Suprapubic skin (tissue), 4 donors: ENCODE data around the gene ALDOC. TPM values are rescaled to one million over a fixed set of nuclear protein-coding genes. Genes with fewer than 3 reads are reported as not detected.

Source experiments
- DNase-seq, 2 donors: peaks; one replicate each; pipeline ENCODE4 v3.0.0-alpha.2; 2019; ENCODE audit warnings: low spot score in 2 of 2
- H3K27ac ChIP-seq: fragments of 200-600 bp; sonication (generic); one replicate; pipeline ENCODE4 v1.5.1; 2019
- H3K27me3 ChIP-seq: fragments of 200-600 bp; sonication (generic); one replicate; pipeline ENCODE4 v1.5.1; 2019
- H3K36me3 ChIP-seq: fragments of 200-600 bp; sonication (generic); one replicate; pipeline ENCODE4 v1.5.1; 2019
- H3K4me1 ChIP-seq: fragments of 200-600 bp; sonication (generic); one replicate; pipeline ENCODE4 v1.5.1; 2019
- H3K4me3 ChIP-seq: fragments of 200-600 bp; sonication (generic); one replicate; pipeline ENCODE4 v1.5.1; 2019; ENCODE audit warnings: mild to moderate bottlenecking
- H3K9me3 ChIP-seq: fragments of 200-600 bp; sonication (generic); one replicate; pipeline ENCODE4 v1.5.1; 2019
- EP300 ChIP-seq: sonication (generic); formaldehyde crosslinking; IDR thresholded peaks from one replicate; pipeline ENCODE4 v1.6.1; 2017; ENCODE audit warnings: antibody characterized with exemption
- POLR2A ChIP-seq, 2 donors: fragments of 450-650 bp; IDR thresholded peaks; one replicate each; pipeline ENCODE4 v1.6.1; 2017; ENCODE audit warnings: antibody characterized with exemption in 2 of 2, mild to moderate bottlenecking in 2 of 2, moderate library complexity in 2 of 2
- POLR2AphosphoS5 ChIP-seq, 3 donors: sonication (generic); formaldehyde crosslinking; IDR thresholded peaks; one replicate each; pipeline ENCODE4 v1.6.1; 2017; ENCODE audit warnings: antibody characterized with exemption in 3 of 3
- WGBS: methylation state at CpG from one replicate; pipeline ENCODE4 v1.1.5; 2018; 5-methylcytosine and 5-hydroxymethylcytosine counted together
- total RNA-seq, 4 donors: library from RNA; depleted of rRNA; stranded (reverse); fragments of >200 nt; gene quantifications; one replicate each; pipeline ENCODE4 v1.1.0, GENCODE V29; 2016
- TF ChIP-seq, protein P1 (sequence below), 2 donors: fragments of 200-600 bp in 1 of 2; fragments of 450-650 bp in 1 of 2; sonication (generic) in 1 of 2; IDR thresholded peaks; one replicate each; pipeline ENCODE4 v1.5.1; 2016 to 2019; ENCODE audit warnings: antibody characterized with exemption in 2 of 2, mild to moderate bottlenecking in 1 of 2, moderate library complexity in 1 of 2

Gene ALDOC
- total RNA-seq, 4 donors from 2014 or later: 33.0 to 103 (median 62.6) TPM

DNA sequence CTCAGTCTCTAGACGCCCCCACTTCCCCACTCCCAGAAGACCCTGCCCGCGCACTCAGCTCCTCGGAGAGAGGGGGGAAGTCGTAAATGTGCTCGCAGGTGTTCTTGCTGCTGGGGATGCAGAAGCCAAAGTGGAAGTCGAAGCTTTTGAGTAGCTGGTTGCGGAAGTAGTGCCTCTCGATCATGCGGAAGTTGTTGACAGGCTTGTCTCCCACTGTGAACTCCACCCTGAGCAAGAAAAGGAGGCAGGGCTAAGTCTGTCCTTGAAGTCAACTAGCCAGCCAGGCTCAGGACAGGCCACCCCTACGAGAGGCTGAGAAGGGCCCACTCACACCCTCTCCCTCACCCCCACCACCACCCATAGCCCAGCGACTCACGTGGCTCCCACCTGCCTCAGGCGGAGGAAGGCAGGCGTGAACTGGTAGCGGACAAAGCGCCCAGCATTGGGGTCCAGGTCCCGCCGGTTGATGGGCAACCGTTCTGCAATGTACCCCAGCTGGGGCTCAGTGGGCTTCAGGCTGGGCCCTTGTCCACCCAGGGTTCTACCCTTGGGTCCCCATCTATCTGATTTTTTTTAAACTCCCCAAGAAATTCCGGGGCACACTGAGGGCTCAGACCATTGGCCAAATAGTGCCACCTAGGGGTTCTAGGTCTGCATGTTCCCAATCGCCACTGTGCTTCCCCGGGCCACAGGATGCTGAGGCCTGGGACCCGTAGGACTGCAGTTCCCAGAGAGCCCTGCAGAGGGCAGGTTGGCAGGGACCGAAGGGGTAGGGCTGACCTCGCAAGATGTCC, 28.9 kb downstream of the ALDOC start:
- Histone ChIP-seq H3K4me1 (peaks cover 25% of the 10 kb centered on the region), H3K36me3 (peaks cover 16% of the 10 kb centered on the region), H3K27me3 (no peaks in the 10 kb centered on the region), H3K9me3 (no peaks in the 10 kb centered on the region), H3K4me3 (no peak overlapping the region), H3K27ac (no peak overlapping the region)
- 72% methylated on average over 19 of the region's 26 CpGs for whole genome bisulfite sequencing
- TF ChIP-seq, protein P1, sequence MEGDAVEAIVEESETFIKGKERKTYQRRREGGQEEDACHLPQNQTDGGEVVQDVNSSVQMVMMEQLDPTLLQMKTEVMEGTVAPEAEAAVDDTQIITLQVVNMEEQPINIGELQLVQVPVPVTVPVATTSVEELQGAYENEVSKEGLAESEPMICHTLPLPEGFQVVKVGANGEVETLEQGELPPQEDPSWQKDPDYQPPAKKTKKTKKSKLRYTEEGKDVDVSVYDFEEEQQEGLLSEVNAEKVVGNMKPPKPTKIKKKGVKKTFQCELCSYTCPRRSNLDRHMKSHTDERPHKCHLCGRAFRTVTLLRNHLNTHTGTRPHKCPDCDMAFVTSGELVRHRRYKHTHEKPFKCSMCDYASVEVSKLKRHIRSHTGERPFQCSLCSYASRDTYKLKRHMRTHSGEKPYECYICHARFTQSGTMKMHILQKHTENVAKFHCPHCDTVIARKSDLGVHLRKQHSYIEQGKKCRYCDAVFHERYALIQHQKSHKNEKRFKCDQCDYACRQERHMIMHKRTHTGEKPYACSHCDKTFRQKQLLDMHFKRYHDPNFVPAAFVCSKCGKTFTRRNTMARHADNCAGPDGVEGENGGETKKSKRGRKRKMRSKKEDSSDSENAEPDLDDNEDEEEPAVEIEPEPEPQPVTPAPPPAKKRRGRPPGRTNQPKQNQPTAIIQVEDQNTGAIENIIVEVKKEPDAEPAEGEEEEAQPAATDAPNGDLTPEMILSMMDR (IDR thresholded peaks at IDR 0.05): peak; percentile 79 to 88
- no peak for TF ChIP-seq POLR2AphosphoS5 (IDR thresholded peaks at IDR 0.05)
- no peak for DNase-seq

DNA sequence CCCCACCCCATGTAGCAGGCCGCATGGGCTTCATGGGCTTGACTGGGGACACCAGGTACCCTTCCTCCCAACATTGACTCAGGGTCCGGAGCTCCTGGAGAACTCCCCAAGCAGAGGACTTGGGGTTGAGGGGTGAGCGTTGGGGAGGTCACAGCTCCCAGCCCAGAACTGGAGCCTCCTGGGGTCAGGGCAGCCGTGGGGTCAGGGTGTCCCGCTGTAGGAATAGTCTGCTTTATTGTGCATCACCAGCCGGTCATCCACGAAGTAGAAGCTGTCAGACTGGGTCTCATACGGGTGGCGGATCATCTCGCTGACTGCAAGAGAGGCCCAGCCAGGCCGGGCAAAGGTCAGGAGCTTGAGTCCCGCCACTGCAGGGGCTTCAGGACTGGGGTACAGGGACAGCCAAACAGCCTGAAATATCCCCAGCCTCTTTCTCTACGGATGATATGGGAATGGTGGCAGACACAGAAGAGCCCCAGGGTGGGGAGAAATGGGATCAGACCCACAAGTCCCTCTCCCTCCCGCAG, 29.5 kb downstream of the ALDOC start:
- Histone ChIP-seq H3K36me3 (peaks cover 16% of the 10 kb centered on the region), H3K27ac (no peak overlapping the region), H3K27me3 (no peaks in the 10 kb centered on the region), H3K4me1 (peaks cover 20% of the 10 kb centered on the region), H3K9me3 (no peaks in the 10 kb centered on the region), H3K4me3 (no peak overlapping the region)
- no peak for DNase-seq
- no peak for TF ChIP-seq POLR2A (IDR thresholded peaks at IDR 0.05)
- TF ChIP-seq POLR2AphosphoS5 (IDR thresholded peaks at IDR 0.05): no peak
- TF ChIP-seq, protein P1 (IDR thresholded peaks at IDR 0.05): no peak
- TF ChIP-seq EP300: no peak
- 97% methylated on average over 9 of the region's 14 CpGs for WGBS

DNA sequence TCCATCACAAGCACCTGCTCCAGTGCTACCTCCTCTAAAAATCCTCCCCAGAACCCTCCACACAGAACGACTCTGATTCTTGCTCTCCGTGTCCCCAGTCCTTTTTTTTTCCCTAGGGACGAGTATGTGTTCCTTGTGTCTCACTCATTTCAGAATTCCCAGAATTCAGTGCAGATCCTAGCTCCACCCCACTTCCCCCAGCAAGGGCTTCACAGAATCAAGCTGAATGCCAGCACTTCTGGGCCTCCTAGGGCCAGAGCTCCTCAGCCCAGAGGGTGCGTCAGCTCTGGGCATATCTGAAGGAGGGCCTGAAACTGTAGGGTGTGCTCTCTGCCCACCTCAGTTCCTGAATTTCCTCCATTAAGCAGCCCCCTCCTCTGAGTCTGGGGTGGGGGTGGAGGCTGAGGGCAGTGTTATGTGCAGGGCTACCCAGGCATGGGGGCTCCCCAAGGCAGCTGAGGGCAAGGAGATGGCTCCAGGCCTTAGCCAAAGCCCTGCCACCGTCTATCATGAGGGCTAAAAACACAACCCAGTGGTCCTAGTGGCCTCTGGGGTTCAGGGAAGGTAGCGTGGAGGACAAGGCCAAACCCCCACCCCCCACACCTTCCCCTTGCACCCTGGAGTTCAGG, 30.8 kb downstream of the ALDOC start:
- DNase-seq: no peak
- WGBS: 57% methylated on average over 4 of the region's 6 CpGs

DNA sequence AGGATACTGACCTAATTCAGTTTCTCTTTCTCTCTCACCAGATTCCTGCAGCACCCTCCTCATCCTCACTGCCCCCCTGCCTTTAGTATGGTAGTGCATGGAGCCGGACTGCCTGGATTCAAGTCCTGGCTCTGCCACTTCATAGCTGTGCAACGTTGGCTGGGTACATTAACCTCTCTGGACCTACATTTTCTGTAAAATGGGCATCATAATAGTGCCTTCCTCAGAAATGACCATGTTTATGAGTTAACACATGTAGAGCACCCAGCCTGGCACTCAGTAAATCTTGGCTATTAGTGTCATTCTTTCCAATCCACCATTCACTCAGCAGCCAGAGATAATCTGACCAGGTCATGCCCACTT, 31.6 kb downstream of the ALDOC start:
- WGBS: 94% methylated on average over 2 of the region's 2 CpGs
- peaks cover 16% of the 10 kb centered on the region for H3K36me3 ChIP-seq
- H3K9me3 ChIP-seq: no peaks in the 10 kb centered on the region

More for the DNA sequence above, 30.8 kb downstream of the ALDOC start:
- H3K27ac ChIP-seq: no peak overlapping the region
- no peaks in the 10 kb centered on the region for H3K27me3 ChIP-seq
- H3K36me3 ChIP-seq: peaks cover 16% of the 10 kb centered on the region
- no peak overlapping the region for H3K4me3 ChIP-seq
- no peaks in the 10 kb centered on the region for H3K9me3 ChIP-seq
- H3K4me1 ChIP-seq: peaks cover 7% of the 10 kb centered on the region
- TF ChIP-seq POLR2AphosphoS5 (IDR thresholded peaks at IDR 0.05) (no peak), POLR2A (IDR thresholded peaks at IDR 0.05) (no peak), EP300 (no peak)
- TF ChIP-seq, protein P1 (IDR thresholded peaks at IDR 0.05): no peak

More for the DNA sequence above, 31.6 kb downstream of the ALDOC start:
- H3K4me1 ChIP-seq: peaks cover 3% of the 10 kb centered on the region
- no peak overlapping the region for H3K4me3 ChIP-seq
- H3K27ac ChIP-seq: no peak overlapping the region
- TF ChIP-seq POLR2AphosphoS5 (IDR thresholded peaks at IDR 0.05) (no peak), POLR2A (IDR thresholded peaks at IDR 0.05) (no peak), EP300 (no peak)
- TF ChIP-seq, protein P1 (IDR thresholded peaks at IDR 0.05): no peak
- no peak for DNase-seq
- no peaks in the 10 kb centered on the region for H3K27me3 ChIP-seq
